Type B pancreatic cell (in vitro differentiated cells): ENCODE results near the gene MRPS5. TPM values are rescaled to one million over a fixed set of nuclear protein-coding genes. Genes with fewer than 3 reads are reported as not detected.

Experiments used
- DNase-seq: peaks from one replicate; pipeline ENCODE4 v3.0.0; 2021; ENCODE audit warnings: mixed read lengths; ENCODE audit not compliant: unreplicated experiment; ENCODE audit errors: extremely low spot score
- H3K27ac Mint-ChIP-seq: 2 replicates; pipeline ENCODE4 v1.8.0; 2021; ENCODE audit warnings: mild to moderate bottlenecking, mixed read lengths
- H3K27me3 Mint-ChIP-seq: 2 replicates; pipeline ENCODE4 v1.8.0; 2021; ENCODE audit warnings: mixed read lengths
- H3K36me3 Mint-ChIP-seq: 2 replicates; pipeline ENCODE4 v1.8.0; 2021; ENCODE audit warnings: mixed read lengths
- H3K4me1 Mint-ChIP-seq: one replicate; pipeline ENCODE4 v1.8.0; 2021; ENCODE audit warnings: mixed read lengths; ENCODE audit not compliant: unreplicated experiment
- H3K4me3 Mint-ChIP-seq: 2 replicates; pipeline ENCODE4 v1.8.0; 2021; ENCODE audit warnings: mild to moderate bottlenecking, mixed read lengths
- H3K9me3 Mint-ChIP-seq: 2 replicates; pipeline ENCODE4 v1.8.0; 2021; ENCODE audit warnings: mixed read lengths
- CTCF ChIP-seq: fragments of 200-600 bp; sonication (generic); conservative IDR thresholded peaks from 2 replicates; pipeline ENCODE4 v1.5.0; 2021; ENCODE audit warnings: antibody characterized with exemption, mild to moderate bottlenecking
- total RNA-seq: library from RNA; stranded (reverse); gene quantifications from 2 replicates; pipeline ENCODE4 v1.2.1, GENCODE V29; 2021; ENCODE audit warnings: low replicate concordance

MRPS5 gene
- total RNA-seq, 1 donor from 2014 or later = 67.6 TPM

GRCh38 chr2:95138702-95139101, 17.1 kb upstream of the MRPS5 start:
- H3K27me3 Mint-ChIP-seq = no peaks in the 10 kb centered on the region
- H3K36me3 Mint-ChIP-seq = peaks cover 33% of the 10 kb centered on the region
- H3K9me3 Mint-ChIP-seq = peaks cover 12% of the 10 kb centered on the region
- TF ChIP-seq CTCF = no peak
- no peak overlapping the region for H3K4me3 Mint-ChIP-seq
- no peak overlapping the region for H3K27ac Mint-ChIP-seq
- H3K4me1 Mint-ChIP-seq = no peaks in the 10 kb centered on the region
- DNase-seq = no peak

- H3K27me3 Mint-ChIP-seq = no peaks in the 10 kb centered on the region
- peaks cover 13% of the 10 kb centered on the region for H3K36me3 Mint-ChIP-seq
- peak overlapping the region; percentile 96 for H3K4me3 Mint-ChIP-seq
- DNase-seq = no peak
- H3K27ac Mint-ChIP-seq = peak overlapping the region; percentile 81
- H3K4me1 Mint-ChIP-seq = peaks cover 17% of the 10 kb centered on the region
- no peak for TF ChIP-seq CTCF
- no peaks in the 10 kb centered on the region for H3K9me3 Mint-ChIP-seq
Measured at GRCh38 chr2:95122197-95122551, 566 bp upstream of the MRPS5 start.

- Mint-ChIP-seq H3K27me3 (no peaks in the 10 kb centered on the region), H3K27ac (peak overlapping the region; percentile 95)
Measured at GRCh38 chr2:95121093-95121406, 558 bp downstream of the MRPS5 start.

GRCh38 chr2:95115418-95115817, 6.2 kb downstream of the MRPS5 start:
- peak; percentile 88 for TF ChIP-seq CTCF
- Mint-ChIP-seq H3K4me3 (peak overlapping the region; percentile 67), H3K36me3 (peaks cover 23% of the 10 kb centered on the region), H3K9me3 (no peaks in the 10 kb centered on the region), H3K27me3 (no peaks in the 10 kb centered on the region), H3K4me1 (peaks cover 21% of the 10 kb centered on the region), H3K27ac (peak overlapping the region; percentile 50)
- no peak for DNase-seq

More at GRCh38 chr2:95121093-95121406, 558 bp downstream of the MRPS5 start:
- no peak for DNase-seq
- TF ChIP-seq CTCF = no peak
- Mint-ChIP-seq H3K4me3 (peak overlapping the region; percentile 96), H3K9me3 (no peaks in the 10 kb centered on the region), H3K4me1 (peaks cover 19% of the 10 kb centered on the region), H3K36me3 (peaks cover 15% of the 10 kb centered on the region)

GRCh38 chr2:95113464-95113863, 8.1 kb downstream of the MRPS5 start:
- no peak for TF ChIP-seq CTCF
- no peak overlapping the region for H3K27ac Mint-ChIP-seq
- H3K27me3 Mint-ChIP-seq = no peaks in the 10 kb centered on the region
- H3K36me3 Mint-ChIP-seq = peaks cover 28% of the 10 kb centered on the region
- no peak for DNase-seq
- peaks cover 20% of the 10 kb centered on the region for H3K4me1 Mint-ChIP-seq
- no peak overlapping the region for H3K4me3 Mint-ChIP-seq
- no peaks in the 10 kb centered on the region for H3K9me3 Mint-ChIP-seq

- no peak for TF ChIP-seq CTCF
- Mint-ChIP-seq H3K9me3 (no peaks in the 10 kb centered on the region), H3K4me3 (no peak overlapping the region), H3K36me3 (peaks cover 35% of the 10 kb centered on the region), H3K27ac (no peak overlapping the region), H3K27me3 (no peaks in the 10 kb centered on the region), H3K4me1 (peaks cover 6% of the 10 kb centered on the region)
- no peak for DNase-seq
Measured at GRCh38 chr2:95110395-95110794, 11.2 kb downstream of the MRPS5 start.
